ENCODE measurements around the gene LYST. TPM values are rescaled to one million over a fixed set of nuclear protein-coding genes. Genes with fewer than 3 reads are reported as not detected.

LYST gene
- total RNA-seq, 4 donors from 2014 or later = 65.1 to 73.5 (median 68.1) TPM

DNA sequence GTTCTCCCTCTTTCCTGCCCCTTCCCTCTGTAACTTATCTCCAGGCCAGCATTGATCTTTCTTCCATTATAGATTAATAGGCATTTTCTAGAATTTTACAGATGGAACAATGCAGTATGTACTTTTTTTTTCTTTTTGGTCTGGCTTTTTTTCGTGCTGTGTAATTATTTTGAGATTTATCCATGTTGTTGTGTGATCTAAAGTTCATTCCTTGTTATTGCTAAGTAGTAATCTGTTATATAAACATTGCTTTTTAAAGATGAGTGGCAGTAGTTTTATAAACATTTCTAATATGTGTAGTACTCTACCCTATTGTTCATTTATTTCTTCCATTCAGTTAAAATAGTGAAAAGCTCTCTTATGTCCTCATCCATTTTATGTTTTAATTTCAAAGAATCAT, 5.9 kb downstream of the LYST start:
- TF ChIP-seq, protein P1, sequence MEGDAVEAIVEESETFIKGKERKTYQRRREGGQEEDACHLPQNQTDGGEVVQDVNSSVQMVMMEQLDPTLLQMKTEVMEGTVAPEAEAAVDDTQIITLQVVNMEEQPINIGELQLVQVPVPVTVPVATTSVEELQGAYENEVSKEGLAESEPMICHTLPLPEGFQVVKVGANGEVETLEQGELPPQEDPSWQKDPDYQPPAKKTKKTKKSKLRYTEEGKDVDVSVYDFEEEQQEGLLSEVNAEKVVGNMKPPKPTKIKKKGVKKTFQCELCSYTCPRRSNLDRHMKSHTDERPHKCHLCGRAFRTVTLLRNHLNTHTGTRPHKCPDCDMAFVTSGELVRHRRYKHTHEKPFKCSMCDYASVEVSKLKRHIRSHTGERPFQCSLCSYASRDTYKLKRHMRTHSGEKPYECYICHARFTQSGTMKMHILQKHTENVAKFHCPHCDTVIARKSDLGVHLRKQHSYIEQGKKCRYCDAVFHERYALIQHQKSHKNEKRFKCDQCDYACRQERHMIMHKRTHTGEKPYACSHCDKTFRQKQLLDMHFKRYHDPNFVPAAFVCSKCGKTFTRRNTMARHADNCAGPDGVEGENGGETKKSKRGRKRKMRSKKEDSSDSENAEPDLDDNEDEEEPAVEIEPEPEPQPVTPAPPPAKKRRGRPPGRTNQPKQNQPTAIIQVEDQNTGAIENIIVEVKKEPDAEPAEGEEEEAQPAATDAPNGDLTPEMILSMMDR (IDR thresholded peaks at IDR 0.05; ENCODE audit: low read depth) = no peak

DNA sequence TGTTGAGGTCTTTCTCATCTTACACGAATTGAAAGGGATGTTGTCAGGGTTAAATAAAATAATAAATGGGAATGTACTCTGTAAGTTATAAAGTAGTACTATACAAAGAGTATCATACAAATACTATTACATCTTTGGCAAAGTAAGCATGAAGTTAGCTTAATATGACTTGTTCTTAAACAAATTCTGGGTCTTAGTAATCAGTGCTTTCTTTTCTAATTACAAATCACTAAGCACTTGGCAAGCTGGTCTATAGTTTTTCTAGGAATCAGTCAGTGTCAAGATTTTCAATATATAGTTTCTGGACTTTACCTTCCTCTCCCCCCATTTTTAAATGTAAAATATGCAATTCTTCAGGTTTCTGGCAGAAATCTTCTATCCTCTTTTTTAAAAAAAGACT, 6.9 kb downstream of the LYST start:
- TF ChIP-seq, protein P1 (IDR thresholded peaks at IDR 0.05; ENCODE audit: low read depth) = no peak

DNA sequence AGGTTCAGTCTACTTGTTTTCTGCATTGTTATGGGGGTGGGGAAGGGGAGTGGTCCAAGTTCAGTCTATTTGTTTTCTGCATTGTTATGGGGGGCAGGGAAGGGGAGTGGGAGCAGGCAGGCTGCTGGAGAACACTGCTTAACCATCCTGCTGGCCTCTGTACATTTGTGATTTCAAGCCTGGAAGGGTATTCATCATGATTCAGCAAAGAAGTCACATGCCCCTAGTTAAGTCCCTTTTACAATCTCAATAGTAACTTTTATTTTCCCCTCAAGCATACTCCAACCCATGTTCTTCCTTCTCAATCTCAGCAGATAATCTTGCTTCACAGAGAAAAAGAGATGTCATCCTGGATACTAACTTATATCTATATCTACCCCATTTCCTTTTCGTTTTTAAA, 7.9 kb downstream of the LYST start:
- TF ChIP-seq, protein P1 (IDR thresholded peaks at IDR 0.05; ENCODE audit: low read depth) = no peak

DNA sequence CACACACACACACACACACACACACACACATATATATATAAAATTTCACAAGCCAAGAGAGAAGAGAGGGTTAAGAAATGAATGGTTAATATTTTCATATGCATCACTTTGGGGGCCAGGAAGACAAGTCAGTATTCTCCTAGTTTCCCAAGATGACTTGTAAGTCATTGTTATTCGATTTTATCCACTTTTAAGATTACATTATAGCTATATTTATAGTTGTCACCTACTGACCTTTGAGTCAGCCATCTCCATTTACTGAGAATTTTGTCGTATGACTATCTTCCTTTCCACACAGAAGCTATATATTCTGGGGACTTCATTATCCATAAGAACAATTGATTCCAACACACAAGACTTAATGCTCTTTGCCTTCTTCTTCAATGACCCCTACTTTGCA, 8.9 kb downstream of the LYST start:
- TF ChIP-seq, protein P1 (IDR thresholded peaks at IDR 0.05; ENCODE audit: low read depth) = no peak

DNA sequence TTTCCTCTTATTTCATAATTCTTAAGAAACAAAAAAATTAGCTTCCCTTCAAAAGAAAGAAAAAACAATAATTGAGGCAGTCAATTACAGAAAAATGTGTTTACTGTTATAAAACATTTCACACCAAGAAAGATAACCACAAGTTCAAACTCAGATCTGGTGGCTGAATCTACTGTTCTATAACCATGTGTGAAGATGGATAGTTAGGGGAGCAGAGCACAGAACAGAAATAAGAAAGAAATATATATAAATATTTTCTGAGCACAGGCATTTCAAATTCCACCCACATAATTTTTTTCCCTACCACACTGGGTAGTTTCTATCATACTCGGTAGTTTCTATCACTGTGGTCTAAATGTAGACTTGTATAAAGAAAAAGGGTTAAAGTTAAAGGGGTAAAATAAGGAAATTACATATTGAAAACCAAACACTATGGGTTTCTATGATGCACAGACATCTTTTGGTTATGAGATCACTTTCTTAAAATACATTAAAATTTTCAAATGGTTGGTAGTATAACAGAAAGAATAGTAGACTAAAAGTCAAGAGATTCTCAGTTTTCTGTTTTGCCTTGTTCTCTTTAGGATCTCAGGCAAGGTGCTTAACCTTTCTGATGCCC, 10.8 kb downstream of the LYST start:
- TF ChIP-seq, protein P1 (IDR thresholded peaks at IDR 0.05; ENCODE audit: low read depth) = no peak

DNA sequence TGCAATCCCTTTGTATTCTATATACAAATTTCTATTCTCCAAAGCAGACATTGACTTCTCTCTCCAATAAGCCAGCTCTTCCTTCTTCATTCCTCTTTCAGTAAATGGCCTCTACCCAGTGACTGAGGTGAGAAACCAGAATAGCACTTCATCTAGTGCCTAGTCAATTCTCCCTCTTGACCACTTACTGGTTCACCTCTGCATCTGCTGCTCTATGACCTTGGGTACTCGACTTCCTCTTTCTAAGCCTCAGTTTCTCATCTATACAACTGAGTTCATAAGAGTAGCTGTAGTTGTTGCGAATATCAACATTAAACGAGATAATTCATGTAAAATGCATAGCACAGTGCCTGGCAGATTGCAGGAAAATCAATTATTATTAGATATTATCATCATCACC, 12.4 kb downstream of the LYST start:
- TF ChIP-seq, protein P1 (IDR thresholded peaks at IDR 0.05; ENCODE audit: low read depth) = no peak

DNA sequence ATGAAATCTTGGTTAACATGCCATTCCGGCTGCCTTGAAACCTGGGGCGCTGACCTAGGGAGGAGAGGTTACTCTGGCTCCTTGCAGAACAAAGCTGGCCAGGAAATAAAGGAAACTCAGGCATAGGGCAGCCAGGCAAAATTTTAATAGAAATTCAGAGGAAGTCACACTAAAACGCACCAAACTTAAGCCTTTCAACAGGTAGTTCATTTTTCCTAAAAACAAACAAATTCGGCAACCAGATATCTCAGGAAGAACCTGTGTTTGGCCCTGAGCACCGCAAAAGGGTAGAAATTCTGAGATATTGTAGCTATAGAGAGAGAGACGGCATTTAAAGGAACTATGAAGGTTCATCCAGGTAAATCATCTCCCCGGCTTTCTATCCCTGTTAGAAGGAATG, 13.1 kb downstream of the LYST start:
- TF ChIP-seq, protein P1 (IDR thresholded peaks at IDR 0.05; ENCODE audit: low read depth) = no peak

Measured in subcutaneous adipose tissue (tissue), 4 donors.